ENCODE measurements around the gene WDR33. TPM values are rescaled to one million over a fixed set of nuclear protein-coding genes. Genes with fewer than 3 reads are reported as not detected.

Gene WDR33
- total and polyA plus RNA-seq, 2 of the 13 experiments (the other 11 are each of a cell fraction or from before 2014, with no cell fraction given): 54.9 to 78.2 TPM

GRCh38 chr2:127701193-127701650 lies 109.7 kb downstream of the WDR33 start, which contains the start of gene SFT2D3 (continued):
- TF ChIP-seq ZBTB8A (CRISPR knock-in tag; IDR thresholded peaks at IDR 0.05; ENCODE audit: borderline replicate concordance, low read depth): peak; percentile 64; the same call in 1 of the 2 replicates
- TF ChIP-seq ZNF333 (CRISPR knock-in tag; IDR thresholded peaks at IDR 0.05; ENCODE audit: borderline replicate concordance): no peak
- no peak; the same call in 1 of the 2 replicates for TF ChIP-seq ZNF451 (CRISPR knock-in tag; IDR thresholded peaks at IDR 0.05)
- TF ChIP-seq FOXK1 (CRISPR knock-in tag; IDR thresholded peaks at IDR 0.05; ENCODE audit: borderline replicate concordance, low read depth): no peak; the same call in 1 of the 2 replicates
- TF ChIP-seq PHF20 (CRISPR knock-in tag; IDR thresholded peaks at IDR 0.05): peak; percentile 88
- peak; percentile 77 for TF ChIP-seq GPN1 (CRISPR knock-in tag; IDR thresholded peaks at IDR 0.05; ENCODE audit: borderline replicate concordance)
- TF ChIP-seq, protein P1, sequence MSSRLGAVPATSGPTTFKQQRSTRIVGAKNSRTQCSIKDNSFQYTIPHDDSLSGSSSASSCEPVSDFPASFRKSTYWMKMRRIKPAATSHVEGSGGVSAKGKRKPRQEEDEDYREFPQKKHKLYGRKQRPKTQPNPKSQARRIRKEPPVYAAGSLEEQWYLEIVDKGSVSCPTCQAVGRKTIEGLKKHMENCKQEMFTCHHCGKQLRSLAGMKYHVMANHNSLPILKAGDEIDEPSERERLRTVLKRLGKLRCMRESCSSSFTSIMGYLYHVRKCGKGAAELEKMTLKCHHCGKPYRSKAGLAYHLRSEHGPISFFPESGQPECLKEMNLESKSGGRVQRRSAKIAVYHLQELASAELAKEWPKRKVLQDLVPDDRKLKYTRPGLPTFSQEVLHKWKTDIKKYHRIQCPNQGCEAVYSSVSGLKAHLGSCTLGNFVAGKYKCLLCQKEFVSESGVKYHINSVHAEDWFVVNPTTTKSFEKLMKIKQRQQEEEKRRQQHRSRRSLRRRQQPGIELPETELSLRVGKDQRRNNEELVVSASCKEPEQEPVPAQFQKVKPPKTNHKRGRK (CRISPR knock-in tag; IDR thresholded peaks at IDR 0.05): no peak
- no peak; the same call in 1 of the 2 replicates for TF ChIP-seq ZNF276 (CRISPR knock-in tag; IDR thresholded peaks at IDR 0.05; ENCODE audit: low read depth)
- peak; percentile 40 for TF ChIP-seq XRCC5 (optimal IDR thresholded peaks at IDR 0.05; ENCODE audit: low read length)
- TF ChIP-seq, protein P2, sequence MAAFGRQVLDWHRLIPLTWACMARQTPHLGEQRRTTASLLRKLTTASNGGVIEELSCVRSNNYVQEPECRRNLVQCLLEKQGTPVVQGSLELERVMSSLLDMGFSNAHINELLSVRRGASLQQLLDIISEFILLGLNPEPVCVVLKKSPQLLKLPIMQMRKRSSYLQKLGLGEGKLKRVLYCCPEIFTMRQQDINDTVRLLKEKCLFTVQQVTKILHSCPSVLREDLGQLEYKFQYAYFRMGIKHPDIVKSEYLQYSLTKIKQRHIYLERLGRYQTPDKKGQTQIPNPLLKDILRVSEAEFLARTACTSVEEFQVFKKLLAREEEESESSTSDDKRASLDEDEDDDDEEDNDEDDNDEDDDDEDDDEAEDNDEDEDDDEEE (CRISPR knock-in tag; IDR thresholded peaks at IDR 0.05): peak; percentile 74
- peak; percentile 88 for TF ChIP-seq RFXAP (CRISPR knock-in tag; IDR thresholded peaks at IDR 0.05; ENCODE audit: borderline replicate concordance)
- no peak for TF ChIP-seq SKI (IDR thresholded peaks at IDR 0.05; ENCODE audit: partially characterized antibody)
- TF ChIP-seq, protein P3, sequence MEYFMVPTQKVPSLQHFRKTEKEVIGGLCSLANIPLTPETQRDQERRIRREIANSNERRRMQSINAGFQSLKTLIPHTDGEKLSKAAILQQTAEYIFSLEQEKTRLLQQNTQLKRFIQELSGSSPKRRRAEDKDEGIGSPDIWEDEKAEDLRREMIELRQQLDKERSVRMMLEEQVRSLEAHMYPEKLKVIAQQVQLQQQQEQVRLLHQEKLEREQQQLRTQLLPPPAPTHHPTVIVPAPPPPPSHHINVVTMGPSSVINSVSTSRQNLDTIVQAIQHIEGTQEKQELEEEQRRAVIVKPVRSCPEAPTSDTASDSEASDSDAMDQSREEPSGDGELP (IDR thresholded peaks at IDR 0.05; ENCODE audit: borderline replicate concordance, low read depth): peak; percentile 51; the same call in 1 of the 2 replicates
- 0 out of 2 replicates have a peak, but pooled peaks have one; percentile 40 for TF ChIP-seq MEIS1 (CRISPR knock-in tag; IDR thresholded peaks at IDR 0.05; ENCODE audit: borderline replicate concordance)
- peak; percentile 92 for TF ChIP-seq ZFP36L2 (CRISPR knock-in tag; IDR thresholded peaks at IDR 0.05)
- peak; percentile 62; the same call in 1 of the 2 replicates for TF ChIP-seq TGIF2 (CRISPR knock-in tag; IDR thresholded peaks at IDR 0.05)
- peak; percentile 22; the same call in 1 of the 2 replicates for TF ChIP-seq MTF1 (CRISPR knock-in tag; IDR thresholded peaks at IDR 0.05)
- TF ChIP-seq JDP2 (CRISPR knock-in tag; IDR thresholded peaks at IDR 0.05; ENCODE audit: borderline replicate concordance): no peak
- TF ChIP-seq ZNF841 (CRISPR knock-in tag; IDR thresholded peaks at IDR 0.05; ENCODE audit: borderline replicate concordance): no peak
- 0 out of 2 replicates have a peak, but pooled peaks have one; percentile 31 for TF ChIP-seq HMG20B (CRISPR knock-in tag; conservative IDR thresholded peaks at IDR 0.05)
- no peak; the same call in 1 of the 2 replicates for TF ChIP-seq REL (CRISPR knock-in tag; conservative IDR thresholded peaks at IDR 0.05)
- TF ChIP-seq SOX6 (IDR thresholded peaks at IDR 0.05): no peak
- TF ChIP-seq SOX6 (CRISPR knock-in tag; IDR thresholded peaks at IDR 0.05): peak; percentile 56
- peak; percentile 36; the same call in 1 of the 2 replicates for TF ChIP-seq NCOA2 (CRISPR knock-in tag; IDR thresholded peaks at IDR 0.05)
- TF ChIP-seq HOXA5 (CRISPR knock-in tag; IDR thresholded peaks at IDR 0.05): peak; percentile 58; the same call in 1 of the 2 replicates
- peak; percentile 65; the same call in 1 of the 2 replicates for TF ChIP-seq ZFP1 (CRISPR knock-in tag; IDR thresholded peaks at IDR 0.05)
- no peak; the same call in 1 of the 2 replicates for TF ChIP-seq FOXC1 (CRISPR knock-in tag; IDR thresholded peaks at IDR 0.05; ENCODE audit: borderline replicate concordance)
